ENCODE measurements around the gene OR4E2.

- TF ChIP-seq GATA3 (IDR thresholded peaks at IDR 0.05; ENCODE audit: low read depth, low read length): no peak
- no peak for TF ChIP-seq GATA2 (IDR thresholded peaks at IDR 0.05; ENCODE audit: low read depth, low read length)
These were observed 36.0 kb upstream of the OR4E2 start for GRCh38 chr14:21617614-21618013.

Measured in SH-SY5Y (cell line).